HCT116 (cell line): ENCODE data around the gene DPF3.

Source experiments
- EZH2phosphoT487 ChIP-seq: fragments of 200-600 bp; IDR thresholded peaks from 2 replicates; pipeline ENCODE4 v1.6.1; 2018; ENCODE audit warnings: antibody characterized with exemption, borderline replicate concordance
- JUND ChIP-seq: IDR thresholded peaks from 2 replicates; pipeline ENCODE4 v1.6.1; 2012
- POLR2A ChIP-seq: IDR thresholded peaks from 2 replicates; pipeline ENCODE4 v1.7.0; 2011; ENCODE audit warnings: borderline replicate concordance; ENCODE audit not compliant: insufficient read depth, insufficient read length; ENCODE audit errors: extremely low read depth
- REST ChIP-seq: IDR thresholded peaks from 2 replicates; pipeline ENCODE4 v1.6.1; 2012; ENCODE audit warnings: low read depth
- SP1 ChIP-seq: IDR thresholded peaks from 2 replicates; pipeline ENCODE4 v1.6.1; 2012; ENCODE audit warnings: low read depth
- SRF ChIP-seq: IDR thresholded peaks from 2 replicates; pipeline ENCODE4 v1.6.1; 2012; ENCODE audit warnings: low read depth
- YY1 ChIP-seq: IDR thresholded peaks from 2 replicates; pipeline ENCODE4 v1.6.1; 2011; ENCODE audit warnings: low read length, low read depth, moderate library complexity, mild to moderate bottlenecking; ENCODE audit not compliant: insufficient replicate concordance; ENCODE audit errors: extremely low read depth
- TF ChIP-seq, protein P1 (sequence below), 3 experiments: fragments of 200-600 bp in 1 of 3; sonication (generic) in 1 of 3; IDR thresholded peaks in 2 of 3; conservative IDR thresholded peaks in 1 of 3; 2 replicates each; pipeline ENCODE4 v1.5.1; 2012 to 2017; ENCODE audit warnings: low read depth in 2 of 3, low read length in 2 of 3, antibody characterized with exemption in 1 of 3, borderline replicate concordance in 1 of 3, control low read depth in 1 of 3, mild to moderate bottlenecking in 1 of 3, mixed read lengths in 1 of 3, mixed run types in 1 of 3, moderate library complexity in 1 of 3; ENCODE audit not compliant: insufficient read depth in 1 of 3
- TF ChIP-seq, protein P2 (sequence below): IDR thresholded peaks from 2 replicates; pipeline ENCODE4 v1.6.1; 2012

DNA sequence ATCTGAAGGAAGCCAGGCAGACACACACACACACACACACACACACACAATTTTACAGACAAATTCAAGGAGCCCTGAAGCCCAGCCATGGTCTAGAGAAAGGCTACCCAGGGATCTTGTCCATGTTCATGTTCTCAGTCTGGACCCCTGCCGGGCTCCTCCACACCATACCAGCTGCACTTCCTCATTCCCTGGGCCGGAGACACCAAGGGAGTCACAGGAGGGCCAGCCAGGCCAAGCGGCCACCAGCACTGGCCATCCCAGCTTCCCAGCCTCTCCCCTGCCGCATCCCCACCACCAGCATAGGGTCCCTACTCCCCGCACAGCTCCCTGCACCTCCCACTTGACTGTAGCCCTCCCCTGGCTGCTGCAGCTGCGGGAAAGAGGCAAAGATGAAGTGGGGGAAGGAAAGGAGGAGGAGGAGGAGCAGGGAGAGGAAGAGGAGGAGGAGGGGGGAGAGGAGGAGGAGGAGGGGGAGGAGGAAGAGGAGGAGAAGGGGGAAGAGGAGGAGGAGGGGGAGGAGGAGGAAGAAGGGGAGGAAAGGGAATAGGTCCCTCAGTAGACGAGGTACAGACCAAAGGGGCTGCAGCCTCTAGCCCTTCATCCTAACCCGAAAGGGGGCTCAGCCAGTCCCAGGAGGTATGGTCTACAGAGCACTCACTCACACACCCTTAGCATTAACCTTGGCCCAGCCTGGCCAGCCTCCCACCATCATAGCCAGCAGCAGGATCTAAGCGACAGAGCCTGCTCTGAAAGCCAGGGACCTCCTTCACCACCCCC, 293.2 kb downstream of the DPF3 start:
- TF ChIP-seq, protein P1, sequence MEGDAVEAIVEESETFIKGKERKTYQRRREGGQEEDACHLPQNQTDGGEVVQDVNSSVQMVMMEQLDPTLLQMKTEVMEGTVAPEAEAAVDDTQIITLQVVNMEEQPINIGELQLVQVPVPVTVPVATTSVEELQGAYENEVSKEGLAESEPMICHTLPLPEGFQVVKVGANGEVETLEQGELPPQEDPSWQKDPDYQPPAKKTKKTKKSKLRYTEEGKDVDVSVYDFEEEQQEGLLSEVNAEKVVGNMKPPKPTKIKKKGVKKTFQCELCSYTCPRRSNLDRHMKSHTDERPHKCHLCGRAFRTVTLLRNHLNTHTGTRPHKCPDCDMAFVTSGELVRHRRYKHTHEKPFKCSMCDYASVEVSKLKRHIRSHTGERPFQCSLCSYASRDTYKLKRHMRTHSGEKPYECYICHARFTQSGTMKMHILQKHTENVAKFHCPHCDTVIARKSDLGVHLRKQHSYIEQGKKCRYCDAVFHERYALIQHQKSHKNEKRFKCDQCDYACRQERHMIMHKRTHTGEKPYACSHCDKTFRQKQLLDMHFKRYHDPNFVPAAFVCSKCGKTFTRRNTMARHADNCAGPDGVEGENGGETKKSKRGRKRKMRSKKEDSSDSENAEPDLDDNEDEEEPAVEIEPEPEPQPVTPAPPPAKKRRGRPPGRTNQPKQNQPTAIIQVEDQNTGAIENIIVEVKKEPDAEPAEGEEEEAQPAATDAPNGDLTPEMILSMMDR (IDR thresholded peaks at IDR 0.05 in 2 of 3, conservative IDR thresholded peaks at IDR 0.05 in 1 of 3; ENCODE audit: borderline replicate concordance in 1 of 3, insufficient read depth in 1 of 3, low read depth in 2 of 3, low read length in 2 of 3) = no peak
- TF ChIP-seq JUND (no peak), YY1 (no peak), POLR2A (no peak), SRF (no peak), REST (no peak), SP1 (no peak), EZH2phosphoT487 (no peak)
- TF ChIP-seq, protein P2, sequence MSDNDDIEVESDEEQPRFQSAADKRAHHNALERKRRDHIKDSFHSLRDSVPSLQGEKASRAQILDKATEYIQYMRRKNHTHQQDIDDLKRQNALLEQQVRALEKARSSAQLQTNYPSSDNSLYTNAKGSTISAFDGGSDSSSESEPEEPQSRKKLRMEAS = no peak
